SK-N-SH (cell line): ENCODE data around the gene SP140. TPM values are rescaled to one million over a fixed set of nuclear protein-coding genes. Genes with fewer than 3 reads are reported as not detected.

ENCODE experiments used
- CTCF ChIA-PET: fragments of 300-600, 350-600 bp; formaldehyde crosslinking; extraction: SDS; loops from one replicate; lab custom pipeline; 2021; lab: Yijun Ruan, JAX
- POLR2A ChIA-PET: fragments of 350-600 bp; sonication (Branson Sonifier 250); formaldehyde crosslinking; extraction: SDS; loops from one replicate; lab custom pipeline; 2020; ENCODE audit warnings: antibody characterized with exemption, inconsistent platforms; lab: Yijun Ruan, JAX
- DNase-seq: peaks from one replicate; pipeline ENCODE4 v3.0.0; 2012
- H2AFZ ChIP-seq: fragments of 200-600 bp; sonication (generic); 2 replicates; pipeline ENCODE4 v1.8.1; 2016; ENCODE audit warnings: antibody characterized with exemption, mild to moderate bottlenecking, low read depth
- H3F3A ChIP-seq: fragments of 200-600 bp; sonication (generic); replicated peaks from 2 replicates; pipeline ENCODE3; 2016; ENCODE audit warnings: antibody characterized with exemption, mild to moderate bottlenecking; ENCODE audit not compliant: insufficient read depth
- H3K27ac ChIP-seq, 2 experiments: fragments of 200-500 bp in 1 of 2; fragments of 200-600 bp in 1 of 2; sonication (Bioruptor generic) in 1 of 2; sonication (generic), shearing (Covaris generic) in 1 of 2; 2 replicates each; pipeline versions ENCODE4 v1.5.1 to v1.6.1; 2014 to 2016; ENCODE audit warnings: low read depth in 2 of 2, inconsistent platforms in 1 of 2, low read length in 1 of 2, mild to moderate bottlenecking in 1 of 2, mixed read lengths in 1 of 2
- H3K27me3 ChIP-seq: fragments of 200-600 bp; sonication (generic), shearing (Covaris generic); 2 replicates; pipeline ENCODE4 v1.6.1; 2016; ENCODE audit warnings: mixed run types; ENCODE audit not compliant: insufficient read depth
- H3K36me3 ChIP-seq, 2 experiments: fragments of 200-500 bp in 1 of 2; fragments of 200-600 bp in 1 of 2; sonication (Bioruptor generic) in 1 of 2; sonication (generic) in 1 of 2; replicated peaks in 1 of 2; 2 replicates each; pipeline versions ENCODE3 to v1.5.1; 2014 to 2016; ENCODE audit warnings: low read length in 1 of 2, mild to moderate bottlenecking in 1 of 2; ENCODE audit not compliant: insufficient read depth in 2 of 2, control insufficient read depth in 1 of 2
- H3K4me1 ChIP-seq, 2 experiments: fragments of 200-500 bp in 1 of 2; fragments of 200-600 bp in 1 of 2; sonication (Bioruptor generic) in 1 of 2; sonication (generic), shearing (Covaris generic) in 1 of 2; 2 replicates each; pipeline versions ENCODE4 v1.5.1 to v1.6.1; 2014 to 2016; ENCODE audit warnings: low read depth in 1 of 2, low read length in 1 of 2, mixed run types in 1 of 2; ENCODE audit not compliant: insufficient read depth in 2 of 2, control insufficient read depth in 1 of 2
- H3K4me2 ChIP-seq: fragments of 200-600 bp; sonication (generic), shearing (Covaris generic); 2 replicates; pipeline ENCODE4 v1.6.1; 2017; ENCODE audit warnings: mixed run types
- H3K4me3 ChIP-seq, 2 experiments: fragments of 200-500 bp in 1 of 2; fragments of 200-600 bp in 1 of 2; sonication (Bioruptor generic) in 1 of 2; sonication (generic), shearing (Covaris generic) in 1 of 2; 2 replicates each; pipeline versions ENCODE4 v1.5.1 to v1.8.1; 2014 to 2016; ENCODE audit warnings: low read depth in 2 of 2, inconsistent platforms in 1 of 2, low read length in 1 of 2, mild to moderate bottlenecking in 1 of 2, mixed read lengths in 1 of 2, moderate library complexity in 1 of 2
- H3K79me2 ChIP-seq: fragments of 200-600 bp; sonication (generic); 2 replicates; pipeline ENCODE4 v1.8.1; 2017; ENCODE audit warnings: mild to moderate bottlenecking; ENCODE audit not compliant: insufficient read depth
- H3K9ac ChIP-seq: fragments of 200-600 bp; sonication (generic); 2 replicates; pipeline ENCODE4 v1.6.1; 2017; ENCODE audit warnings: mixed run types
- H3K9me2 ChIP-seq: fragments of 200-600 bp; sonication (generic); 2 replicates; pipeline ENCODE4 v1.6.1; 2017; ENCODE audit warnings: mixed run types
- H3K9me3 ChIP-seq: fragments of 200-600 bp; sonication (generic); 2 replicates; pipeline ENCODE4 v1.6.1; 2017; ENCODE audit warnings: mixed run types, mild to moderate bottlenecking, moderate library complexity
- H4K20me1 ChIP-seq: fragments of 200-600 bp; sonication (generic); 2 replicates; pipeline ENCODE4 v1.6.1; 2017; ENCODE audit warnings: mild to moderate bottlenecking, mixed run types; ENCODE audit not compliant: insufficient read depth
- CHD2 ChIP-seq: fragments of 150-350 bp; IDR thresholded peaks from 2 replicates; pipeline ENCODE4 v1.6.1; 2018; ENCODE audit warnings: low read length; ENCODE audit not compliant: partially characterized antibody
- EZH2phosphoT487 ChIP-seq: fragments of 200-600 bp; sonication (generic); IDR thresholded peaks from 2 replicates; pipeline ENCODE4 v1.6.1; 2017; ENCODE audit warnings: low read depth, mixed run types, mild to moderate bottlenecking, antibody characterized with exemption, moderate library complexity, borderline replicate concordance
- FOSL2 ChIP-seq: IDR thresholded peaks from 2 replicates; pipeline ENCODE4 v1.4.0; 2012; ENCODE audit warnings: low read depth, mild to moderate bottlenecking, moderate library complexity, borderline replicate concordance
- FOXM1 ChIP-seq: IDR thresholded peaks from 2 replicates; pipeline ENCODE4 v1.4.0; 2012; ENCODE audit warnings: low read depth, mild to moderate bottlenecking
- NFIC ChIP-seq: IDR thresholded peaks from 2 replicates; pipeline ENCODE4 v1.4.0; 2012; ENCODE audit warnings: borderline replicate concordance
- RFX5 ChIP-seq: IDR thresholded peaks from 2 replicates; pipeline ENCODE4 v1.6.1; 2012; ENCODE audit warnings: mild to moderate bottlenecking, improper control_type of control experiment, low read length
- SMC3 ChIP-seq: IDR thresholded peaks from 2 replicates; pipeline ENCODE4 v1.6.1; 2012; ENCODE audit warnings: low read depth, low read length, improper control_type of control experiment
- TCF12 ChIP-seq: IDR thresholded peaks from 2 replicates; pipeline ENCODE4 v1.4.0; 2012
- WGBS: methylation state at CpG from one replicate; pipeline ENCODE4 v1.1.6; 2017; ENCODE audit warnings: low lambda C conversion rate; 5-methylcytosine and 5-hydroxymethylcytosine counted together
- polyA plus RNA-seq, 3 experiments: library from polyadenylated mRNA; depleted of rRNA; stranded (reverse); fragments of >200 nt; gene quantifications; 2 replicates each; pipeline ENCODE4 v1.2.3, GENCODE V29; 2012
- TF ChIP-seq, protein P1 (sequence below): IDR thresholded peaks from 2 replicates; pipeline ENCODE4 v1.4.0; 2012; ENCODE audit warnings: low read depth
- TF ChIP-seq, protein P2 (sequence below): fragments of 200-600 bp; sonication (generic); IDR thresholded peaks from 2 replicates; pipeline ENCODE4 v1.6.1; 2017; ENCODE audit warnings: antibody characterized with exemption, mild to moderate bottlenecking, moderate library complexity
- TF ChIP-seq, protein P3 (sequence below): IDR thresholded peaks from 2 replicates; pipeline ENCODE4 v1.4.0; 2012; ENCODE audit warnings: low read depth, borderline replicate concordance

The SP140 gene
- polyA plus RNA-seq, 1 of the 3 experiments (the other 2 are of a cell fraction), result 0.71 TPM

DNA sequence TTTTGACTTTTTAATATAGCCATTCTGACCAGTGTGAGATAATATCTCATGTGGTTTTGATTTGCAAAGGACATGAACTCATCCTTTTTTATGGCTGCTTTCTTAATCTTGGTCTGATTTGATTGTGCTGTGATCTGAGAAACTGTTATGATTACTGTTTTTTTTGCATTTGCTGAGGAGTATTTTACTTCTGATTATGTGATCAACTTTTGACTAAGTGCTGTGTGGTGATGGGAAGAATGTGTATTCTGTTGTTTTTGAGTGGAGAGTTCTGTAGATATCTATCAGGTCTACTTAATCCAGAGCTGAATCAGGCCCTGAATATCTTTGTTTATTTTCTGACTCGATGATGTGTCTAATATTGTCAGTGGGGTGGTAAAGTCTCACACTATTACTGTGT is 118.2 kb downstream of the SP140 start:
- Histone ChIP-seq H3K27me3 (no peaks in the 10 kb centered on the region), H3K9me3 (peaks cover 12% of the 10 kb centered on the region; the same call in 1 of the 2 replicates), H3K4me2 (no peak overlapping the region), H4K20me1 (no peaks in the 10 kb centered on the region), H3K4me3 (no peak overlapping the region), H3K36me3 (peaks cover 0 to 27% of the 10 kb centered on the region in 2 experiments), H3K4me1 (no peaks in the 10 kb centered on the region), H3K9ac (no peak overlapping the region), H3F3A (peaks cover 13% of the 10 kb centered on the region), H3K79me2 (peaks cover 61% of the 10 kb centered on the region), H3K27ac (peak overlapping the region in 1 of 2 experiments; percentile 41; a peak in 2 of 4 replicates), H3K9me2 (no peaks in the 10 kb centered on the region), H2AFZ (no peak overlapping the region)
- POLR2A ChIA-PET, result no interaction called here
- CTCF ChIA-PET, result interaction anchor here (0.6 kb wide), 1 partner anchor 183 kb away, joined by 3 read pairs; no protein-coding TSS in a partner anchor
- 6% methylated on average over 1 of the region's 1 CpG for WGBS
- no peak for DNase-seq
- TF ChIP-seq TCF12, result no peak
- no peak for TF ChIP-seq EZH2phosphoT487
- TF ChIP-seq, protein P1, sequence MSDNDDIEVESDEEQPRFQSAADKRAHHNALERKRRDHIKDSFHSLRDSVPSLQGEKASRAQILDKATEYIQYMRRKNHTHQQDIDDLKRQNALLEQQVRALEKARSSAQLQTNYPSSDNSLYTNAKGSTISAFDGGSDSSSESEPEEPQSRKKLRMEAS, result no peak
- no peak for TF ChIP-seq RFX5
- TF ChIP-seq, protein P2, sequence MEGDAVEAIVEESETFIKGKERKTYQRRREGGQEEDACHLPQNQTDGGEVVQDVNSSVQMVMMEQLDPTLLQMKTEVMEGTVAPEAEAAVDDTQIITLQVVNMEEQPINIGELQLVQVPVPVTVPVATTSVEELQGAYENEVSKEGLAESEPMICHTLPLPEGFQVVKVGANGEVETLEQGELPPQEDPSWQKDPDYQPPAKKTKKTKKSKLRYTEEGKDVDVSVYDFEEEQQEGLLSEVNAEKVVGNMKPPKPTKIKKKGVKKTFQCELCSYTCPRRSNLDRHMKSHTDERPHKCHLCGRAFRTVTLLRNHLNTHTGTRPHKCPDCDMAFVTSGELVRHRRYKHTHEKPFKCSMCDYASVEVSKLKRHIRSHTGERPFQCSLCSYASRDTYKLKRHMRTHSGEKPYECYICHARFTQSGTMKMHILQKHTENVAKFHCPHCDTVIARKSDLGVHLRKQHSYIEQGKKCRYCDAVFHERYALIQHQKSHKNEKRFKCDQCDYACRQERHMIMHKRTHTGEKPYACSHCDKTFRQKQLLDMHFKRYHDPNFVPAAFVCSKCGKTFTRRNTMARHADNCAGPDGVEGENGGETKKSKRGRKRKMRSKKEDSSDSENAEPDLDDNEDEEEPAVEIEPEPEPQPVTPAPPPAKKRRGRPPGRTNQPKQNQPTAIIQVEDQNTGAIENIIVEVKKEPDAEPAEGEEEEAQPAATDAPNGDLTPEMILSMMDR, result no peak

DNA sequence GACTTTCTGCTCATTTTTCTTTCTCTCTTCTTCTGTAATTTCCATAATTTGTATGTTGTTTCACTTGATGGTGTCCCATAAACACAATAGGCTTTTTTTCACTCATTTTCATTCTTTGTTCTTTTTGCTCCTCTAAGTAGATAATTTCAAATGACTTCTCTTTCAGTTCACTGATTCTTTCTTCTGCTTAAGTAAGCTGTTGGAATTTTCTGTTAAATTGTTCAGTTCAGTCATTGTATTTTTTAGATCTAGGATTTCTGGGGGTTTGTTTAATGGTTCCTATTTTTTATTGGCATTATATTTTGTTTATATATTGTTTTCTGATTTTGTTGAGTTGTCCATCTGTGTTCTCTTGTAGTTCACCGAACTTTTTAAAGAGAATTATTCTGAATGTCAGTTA is 120.9 kb downstream of the SP140 start:
- Histone ChIP-seq H3K4me1 (no peaks in the 10 kb centered on the region), H3K9ac (no peak overlapping the region), H3K9me3 (peaks cover 12% of the 10 kb centered on the region; the same call in 1 of the 2 replicates), H3K4me3 (no peak overlapping the region), H3K79me2 (peaks cover 71% of the 10 kb centered on the region), H3K4me2 (no peak overlapping the region), H3F3A (peaks cover 13% of the 10 kb centered on the region), H4K20me1 (no peaks in the 10 kb centered on the region), H3K36me3 (peaks cover 0 to 32% of the 10 kb centered on the region in 2 experiments), H3K27me3 (no peaks in the 10 kb centered on the region)
- DNase-seq, result no peak
- POLR2A ChIA-PET, result no interaction called here
- 20% methylated on average over 1 of the region's 1 CpG for WGBS
- TF ChIP-seq SMC3 (no peak), CHD2 (no peak), NFIC (no peak), FOXM1 (no peak), FOSL2 (no peak)
- TF ChIP-seq, protein P1, result no peak
- TF ChIP-seq, protein P3, sequence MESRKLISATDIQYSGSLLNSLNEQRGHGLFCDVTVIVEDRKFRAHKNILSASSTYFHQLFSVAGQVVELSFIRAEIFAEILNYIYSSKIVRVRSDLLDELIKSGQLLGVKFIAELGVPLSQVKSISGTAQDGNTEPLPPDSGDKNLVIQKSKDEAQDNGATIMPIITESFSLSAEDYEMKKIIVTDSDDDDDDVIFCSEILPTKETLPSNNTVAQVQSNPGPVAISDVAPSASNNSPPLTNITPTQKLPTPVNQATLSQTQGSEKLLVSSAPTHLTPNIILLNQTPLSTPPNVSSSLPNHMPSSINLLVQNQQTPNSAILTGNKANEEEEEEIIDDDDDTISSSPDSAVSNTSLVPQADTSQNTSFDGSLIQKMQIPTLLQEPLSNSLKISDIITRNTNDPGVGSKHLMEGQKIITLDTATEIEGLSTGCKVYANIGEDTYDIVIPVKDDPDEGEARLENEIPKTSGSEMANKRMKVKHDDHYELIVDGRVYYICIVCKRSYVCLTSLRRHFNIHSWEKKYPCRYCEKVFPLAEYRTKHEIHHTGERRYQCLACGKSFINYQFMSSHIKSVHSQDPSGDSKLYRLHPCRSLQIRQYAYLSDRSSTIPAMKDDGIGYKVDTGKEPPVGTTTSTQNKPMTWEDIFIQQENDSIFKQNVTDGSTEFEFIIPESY, result no peak
- TF ChIP-seq, protein P2, result no peak
- TF ChIP-seq, all 33 proteins: peak for 0
- no peak overlapping the region for H3K27ac ChIP-seq
- no peaks in the 10 kb centered on the region for H3K9me2 ChIP-seq
- CTCF ChIA-PET, result interaction anchor here (0.7 kb wide), 1 partner anchor 69 kb away, joined by 3 read pairs; the partner anchor contains the start of gene SP100
- no peak overlapping the region for H2AFZ ChIP-seq
